Omental fat pad (tissue), 4 donors: ENCODE data around the gene JPH2. TPM values are rescaled to one million over a fixed set of nuclear protein-coding genes. Genes with fewer than 3 reads are reported as not detected.
A peak's percentile ranks its signal among the peaks of the same experiment; 100 is the strongest.
"Not testable (repeated sequence)": the region's sequence is repeated elsewhere in the genome, so short reads cannot be mapped to it uniquely, and the experiment has no call there.

Experiments used
- ATAC-seq: fragments of 150-250 bp; one replicate; pipeline ENCODE4 v1.9.1; 2016; ENCODE audit warnings: mild to moderate bottlenecking, moderate library complexity; ENCODE audit not compliant: low FRiP score
- DNase-seq: peaks from one replicate; pipeline ENCODE4 v3.0.0-alpha.2; 2019; ENCODE audit warnings: low spot score
- CTCF ChIP-seq, 3 donors: fragments of 450-650 bp; IDR thresholded peaks; one replicate each; pipeline ENCODE4 v1.5.1; 2016 to 2017; ENCODE audit warnings: antibody characterized with exemption in 3 of 3, mild to moderate bottlenecking in 3 of 3, moderate library complexity in 2 of 3
- total RNA-seq, 4 donors: library from RNA; depleted of rRNA; stranded (reverse); fragments of >200 nt; gene quantifications; one replicate each; pipeline ENCODE4 v1.1.0, GENCODE V29; 2016

The JPH2 gene
- total RNA-seq, result 1 to 10 TPM; 2.6 to 7.9 (median 7.1) TPM

DNA sequence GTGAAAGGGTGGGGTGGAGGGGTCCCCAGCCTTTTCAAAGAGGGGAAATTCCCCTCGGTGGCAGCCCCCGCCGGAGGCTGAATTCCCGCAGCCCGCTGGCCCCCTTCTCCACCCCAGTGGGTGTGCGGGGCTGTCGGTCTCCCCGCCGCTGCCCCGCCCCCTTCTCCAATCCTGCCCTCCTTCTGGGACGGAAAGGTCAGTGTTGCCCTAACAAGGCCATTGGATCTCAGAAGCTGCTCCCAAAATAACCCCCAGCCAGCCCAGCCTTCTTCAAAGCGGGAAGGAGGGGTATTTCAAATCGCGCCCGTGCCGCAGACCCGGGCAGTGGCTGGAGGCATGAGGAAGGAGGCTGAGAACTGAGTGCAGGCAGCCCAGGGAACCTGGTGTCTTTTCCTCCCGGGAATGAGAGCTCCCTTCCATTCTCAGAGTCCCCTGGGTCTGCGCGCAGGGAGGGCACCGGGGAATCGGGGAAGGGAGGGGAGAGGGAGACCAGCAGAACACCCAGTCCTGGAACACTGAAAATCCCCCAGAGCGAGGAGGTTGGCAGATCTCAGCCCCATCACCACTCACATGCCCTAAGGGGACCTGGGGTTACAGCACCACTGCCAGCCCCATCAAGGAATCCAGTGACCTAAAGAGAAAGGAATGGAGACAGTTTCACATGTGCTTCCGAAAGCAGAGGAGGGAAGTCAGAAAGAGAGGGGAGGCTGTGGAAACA is at the start of gene JPH2:
TSS of gene JPH2 (minus strand) at position 135 of the 718 bp plus-strand sequence. CDS start 483 bp downstream, outside the sequence.
- no peak for TF ChIP-seq CTCF (IDR thresholded peaks at IDR 0.05)
- DNase-seq (no peak), ATAC-seq (peak; percentile 83)

GRCh38 chr20:44235702-44236101 is 48.7 kb upstream of the JPH2 start:
- DNase-seq (no peak), ATAC-seq (no peak)
- TF ChIP-seq CTCF (IDR thresholded peaks at IDR 0.05), result no peak

- no peak for TF ChIP-seq CTCF (IDR thresholded peaks at IDR 0.05)
- ATAC-seq (no peak), DNase-seq (no peak)
Observed at GRCh38 chr20:44234566-44235317, 47.8 kb upstream of the JPH2 start.

DNA sequence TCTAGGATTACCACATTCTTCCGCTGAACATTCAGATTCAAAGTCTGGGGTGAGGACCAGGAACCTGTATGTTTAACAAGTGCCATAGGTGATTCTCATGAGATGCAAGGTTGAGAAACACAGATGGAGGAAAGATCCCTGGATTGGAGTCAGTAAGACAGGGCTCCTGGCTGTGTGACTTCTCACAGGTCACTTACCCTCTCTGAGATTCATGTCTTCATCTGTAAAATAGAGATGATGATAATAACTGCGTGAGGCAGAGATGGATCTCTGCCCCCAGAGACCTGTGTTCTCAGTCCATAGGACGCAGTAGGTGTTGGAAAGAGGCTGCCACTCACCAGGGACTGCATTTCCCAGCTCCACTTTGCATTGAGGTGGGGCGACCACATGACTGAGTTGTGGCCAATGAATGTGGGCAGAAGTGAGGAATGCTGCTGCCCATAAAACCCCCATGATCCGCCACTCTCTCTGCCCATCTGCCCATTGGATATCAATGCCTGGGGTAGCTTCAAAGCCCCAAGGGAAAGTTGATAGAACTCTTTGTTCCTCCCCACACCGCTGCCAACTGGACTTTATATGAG is 46.5 kb upstream of the JPH2 start:
- ATAC-seq (no peak), DNase-seq (no peak)
- TF ChIP-seq CTCF (IDR thresholded peaks at IDR 0.05), result no peak

DNA sequence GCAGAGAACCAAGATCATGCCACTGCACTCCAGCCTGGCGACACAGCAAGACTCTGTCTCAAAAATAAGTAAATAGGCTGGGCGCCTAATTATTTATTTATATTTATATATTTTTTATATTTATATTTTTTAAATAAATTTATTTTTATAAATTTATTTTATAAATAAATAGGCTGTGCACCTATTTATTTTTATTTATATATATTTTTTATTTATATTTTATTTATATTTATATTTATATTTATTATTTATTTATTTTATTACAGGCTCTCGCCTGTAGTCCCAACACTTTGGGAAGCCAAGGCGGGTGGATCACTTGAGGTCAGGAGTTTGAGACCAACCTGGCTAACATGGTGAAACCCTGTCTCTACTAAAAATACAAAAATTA is 45.5 kb upstream of the JPH2 start:
- not testable (repeated sequence) for ATAC-seq, DNase-seq

DNA sequence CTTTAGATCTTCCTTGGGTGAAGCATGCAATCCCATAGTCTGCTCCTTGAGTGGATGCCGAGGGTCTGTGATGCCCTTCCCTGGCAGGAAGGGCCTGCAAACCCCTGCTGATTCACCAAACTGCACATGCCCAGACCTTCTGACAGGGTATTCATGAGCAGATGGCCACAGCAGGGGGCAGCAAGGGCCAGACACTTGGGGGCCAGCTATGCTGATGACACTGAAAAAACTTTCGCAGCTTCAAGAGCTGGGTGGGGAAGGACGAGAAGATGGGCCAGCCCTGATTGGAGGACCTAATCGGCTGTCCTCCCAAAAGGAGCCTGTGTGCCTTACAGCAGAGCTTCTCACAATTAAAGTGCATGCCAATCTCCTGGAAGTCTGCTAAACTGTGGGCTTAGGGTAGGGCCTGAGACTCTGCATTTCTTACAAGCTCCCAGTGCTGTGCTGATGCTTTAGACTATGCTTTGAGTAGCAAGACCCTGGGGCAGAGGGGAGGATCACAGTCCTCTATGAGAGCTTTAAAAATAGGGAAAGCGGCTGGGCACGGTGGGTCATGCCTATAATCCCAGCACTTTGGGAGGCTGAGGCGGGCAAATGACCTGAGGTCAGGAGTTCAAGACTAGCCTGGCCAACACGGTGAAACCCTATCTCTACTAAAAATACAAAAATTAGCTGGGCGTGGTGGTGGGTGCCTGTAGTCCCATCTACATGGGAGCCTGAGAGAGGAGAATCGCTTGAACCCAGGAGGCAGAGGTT is 44.9 kb upstream of the JPH2 start:
- TF ChIP-seq CTCF (IDR thresholded peaks at IDR 0.05), result no peak
- no peak for ATAC-seq
- no peak for DNase-seq

- no peak for DNase-seq
- TF ChIP-seq CTCF (IDR thresholded peaks at IDR 0.05), result no peak
- no peak for ATAC-seq
Observed at GRCh38 chr20:44231193-44231592, 44.2 kb upstream of the JPH2 start.
